Cardiac muscle cell (in vitro differentiated cells and primary cell): Measurements from ENCODE around the gene TSPEAR. TPM values are rescaled to one million over a fixed set of nuclear protein-coding genes. Genes with fewer than 3 reads are reported as not detected.
"Not testable (repeated sequence)": the region's sequence is repeated elsewhere in the genome, so short reads cannot be mapped to it uniquely, and the experiment has no call there.

ENCODE experiments used
- DNase-seq, 2 donors: peaks; one replicate each; pipeline versions ENCODE4 v3.0.0 to v3.0.0-alpha.2; 2010 to 2017; ENCODE audit warnings: low read depth in 1 of 2, low spot score in 1 of 2
- H3K27ac ChIP-seq: fragments of 200-600 bp; sonication (generic); 2 replicates; pipeline ENCODE4 v1.5.1; 2016
- H3K27me3 ChIP-seq: fragments of 200-600 bp; sonication (generic); 2 replicates; pipeline ENCODE4 v1.6.0; 2016; ENCODE audit warnings: control low read depth
- H3K36me3 ChIP-seq: fragments of 200-600 bp; sonication (generic); 2 replicates; pipeline ENCODE4 v1.5.1; 2016; ENCODE audit warnings: control low read depth
- H3K4me1 ChIP-seq: fragments of 200-600 bp; sonication (generic); 2 replicates; pipeline ENCODE4 v1.8.1; 2017; ENCODE audit warnings: low read depth, mild to moderate bottlenecking, mixed run types
- H3K4me3 ChIP-seq: fragments of 200-600 bp; sonication (generic); 2 replicates; pipeline ENCODE4 v1.5.1; 2016; ENCODE audit warnings: mild to moderate bottlenecking
- H3K9me3 ChIP-seq: fragments of 200-600 bp; sonication (generic); 2 replicates; pipeline ENCODE4 v1.5.1; 2017; ENCODE audit warnings: low read depth, mild to moderate bottlenecking, control low read depth
- CTCF ChIP-seq: IDR thresholded peaks from 2 replicates; pipeline ENCODE4 v1.5.1; 2012; ENCODE audit warnings: low read depth, mild to moderate bottlenecking, low read length
- polyA plus RNA-seq: library from polyadenylated mRNA; unstranded; fragments of >200 nt; fragmentation: Nextera tagmentation; extraction: Ambion mirVana; gene quantifications from 2 replicates; pipeline ENCODE4 v1.2.1, GENCODE V29; 2016
- total RNA-seq: library from RNA; depleted of rRNA; stranded (reverse); fragments of >200 nt; gene quantifications from 2 replicates; pipeline ENCODE4 v1.2.3, GENCODE V29; 2016

TSPEAR gene
- total and polyA plus RNA-seq, 2 experiments from 2014 or later = 2.8 to 3.4 TPM

- peaks cover 18% of the 10 kb centered on the region for H3K4me1 ChIP-seq
- H3K9me3 ChIP-seq = no peaks in the 10 kb centered on the region
- TF ChIP-seq CTCF = no peak
- no peaks in the 10 kb centered on the region for H3K36me3 ChIP-seq
- no peak for DNase-seq
- no peaks in the 10 kb centered on the region for H3K27me3 ChIP-seq
- H3K4me3 ChIP-seq = no peak overlapping the region
- no peak overlapping the region for H3K27ac ChIP-seq
Measured at GRCh38 chr21:44596068-44596725, 115.2 kb downstream of the TSPEAR start.

- Histone ChIP-seq H3K4me3 (no peak overlapping the region), H3K27ac (no peak overlapping the region), H3K36me3 (no peaks in the 10 kb centered on the region), H3K9me3 (no peaks in the 10 kb centered on the region), H3K4me1 (peaks cover 18% of the 10 kb centered on the region), H3K27me3 (no peaks in the 10 kb centered on the region)
- TF ChIP-seq CTCF = no peak
- no peak for DNase-seq
Measured at GRCh38 chr21:44595524-44595923, 115.8 kb downstream of the TSPEAR start.

- TF ChIP-seq CTCF = no peak
- H3K9me3 ChIP-seq = no peaks in the 10 kb centered on the region
- no peak overlapping the region for H3K4me3 ChIP-seq
- no peak for DNase-seq
- peak overlapping the region; percentile 64 for H3K27ac ChIP-seq
- peaks cover 18% of the 10 kb centered on the region for H3K4me1 ChIP-seq
- H3K36me3 ChIP-seq = no peaks in the 10 kb centered on the region
- H3K27me3 ChIP-seq = no peaks in the 10 kb centered on the region
Measured at GRCh38 chr21:44594406-44594916, 116.9 kb downstream of the TSPEAR start.

- Histone ChIP-seq H3K36me3 (no peaks in the 10 kb centered on the region), H3K9me3 (no peaks in the 10 kb centered on the region), H3K27ac (peak overlapping the region; percentile 64), H3K4me1 (peaks cover 18% of the 10 kb centered on the region), H3K4me3 (no peak overlapping the region), H3K27me3 (no peaks in the 10 kb centered on the region)
- DNase-seq = peak in 1 of 2 donors; percentile 40
- no peak for TF ChIP-seq CTCF
Measured at GRCh38 chr21:44593598-44594405, 117.6 kb downstream of the TSPEAR start.

DNA sequence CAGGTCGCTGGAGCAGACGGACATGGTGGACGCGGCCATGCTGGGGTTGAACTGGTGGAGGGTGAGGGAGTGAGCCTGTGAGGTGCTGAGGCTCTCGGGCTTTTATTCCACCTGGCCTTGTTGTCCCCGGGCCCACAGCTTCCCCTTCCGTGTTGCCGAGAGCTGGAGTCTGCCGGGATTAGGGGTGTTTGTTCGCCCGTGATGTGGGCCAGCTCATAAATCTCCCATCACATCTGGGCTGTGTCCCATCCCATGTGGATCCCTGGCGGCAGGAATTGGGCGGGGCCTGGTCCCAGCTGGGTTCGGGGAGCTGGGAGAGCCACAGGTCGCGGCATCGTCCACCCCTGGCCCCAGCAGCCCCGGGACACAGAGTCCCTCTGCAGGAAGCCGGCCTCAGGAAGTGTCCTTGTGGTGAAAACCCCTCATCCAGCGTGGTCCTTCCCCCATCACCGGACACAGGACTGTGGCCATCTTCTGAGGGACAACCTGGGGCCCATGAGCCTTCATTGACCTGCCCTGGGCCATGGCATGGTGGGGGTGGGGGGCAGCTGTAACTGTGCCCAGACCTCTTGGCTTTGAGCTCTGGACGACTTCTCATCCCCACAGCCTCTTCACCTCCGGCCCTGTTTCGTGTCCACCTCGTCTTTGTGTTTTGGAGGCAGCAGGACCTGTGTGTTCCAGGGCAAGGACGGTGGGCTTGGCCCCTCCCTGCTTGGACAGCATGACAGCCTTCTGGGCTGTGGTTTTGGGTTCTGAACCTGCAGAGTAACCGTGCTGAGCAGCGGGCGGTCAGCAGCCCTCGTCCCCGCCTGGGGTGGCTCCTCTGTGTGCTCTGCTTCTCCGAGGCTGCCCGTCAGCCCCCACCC lies 118.7 kb downstream of the TSPEAR start, which contains the start of gene KRTAP10-6:
KRTAP10-6 (minus strand) TSS at position 60 of the 866 bp plus-strand sequence; CDS start at position 39, 21 bp downstream.
- DNase-seq = no peak
- Histone ChIP-seq H3K36me3 (no peaks in the 10 kb centered on the region), H3K4me1 (peaks cover 18% of the 10 kb centered on the region), H3K27me3 (no peaks in the 10 kb centered on the region), H3K9me3 (no peaks in the 10 kb centered on the region), H3K4me3 (no peak within 1 kb of the TSS), H3K27ac (peak within 1 kb of the TSS; percentile 64)
- TF ChIP-seq CTCF = no peak

- not testable (repeated sequence) for H3K4me3 ChIP-seq, H3K36me3 ChIP-seq, H3K9me3 ChIP-seq, H3K27me3 ChIP-seq, DNase-seq, H3K27ac ChIP-seq
- peaks cover 18% of the 10 kb centered on the region for H3K4me1 ChIP-seq
Measured at GRCh38 chr21:44591801-44592130, 119.6 kb downstream of the TSPEAR start.

- H3K4me3 ChIP-seq, DNase-seq, H3K27ac ChIP-seq, H3K9me3 ChIP-seq, H3K27me3 ChIP-seq, H3K36me3 ChIP-seq: not testable (repeated sequence)
- peaks cover 18% of the 10 kb centered on the region for H3K4me1 ChIP-seq
Measured at GRCh38 chr21:44590897-44591800, 120.2 kb downstream of the TSPEAR start.
